Measurements from ENCODE around the gene AVEN. TPM values are rescaled to one million over a fixed set of nuclear protein-coding genes. Genes with fewer than 3 reads are reported as not detected.

AVEN gene
- total RNA-seq (1 to 10 TPM; 7.0 to 8.9 TPM), total RNA-seq (9.4 to 15.4 reads per million in 2 donors)

GRCh38 chr15:34038871-34039789, at the start of gene AVEN:
AVEN (minus strand) TSS chr15:34039204; CDS start chr15:34039046, 158 bp downstream.
- H3K27ac Mint-ChIP-seq, result peak within 1 kb of the TSS; percentile 86
- H3K4me1 Mint-ChIP-seq, result peaks cover 11% of the 10 kb centered on the region
- H3K9me3 ChIP-seq (ENCODE audit: control insufficient read depth, low read length, poor library complexity, severe bottlenecking), result no peaks in the 10 kb centered on the region
- DNase-seq (peak; percentile 32 to 52 (median 37)), ATAC-seq (peak; percentile 72)
- H3K36me3 Mint-ChIP-seq (ENCODE audit: low read depth), result no peaks in the 10 kb centered on the region
- H3K4me3 Mint-ChIP-seq, result peak within 1 kb of the TSS; percentile 92
- no peaks in the 10 kb centered on the region for H3K27me3 Mint-ChIP-seq

GRCh38 chr15:34085746-34086145, 46.7 kb upstream of the AVEN start:
- no peak for ATAC-seq
- no peak overlapping the region for H3K4me3 Mint-ChIP-seq
- DNase-seq, result no peak
- H3K27ac Mint-ChIP-seq, result peak overlapping the region; percentile 24
- H3K9me3 ChIP-seq (ENCODE audit: control insufficient read depth, low read length, poor library complexity, severe bottlenecking), result no peaks in the 10 kb centered on the region
- H3K36me3 Mint-ChIP-seq (ENCODE audit: low read depth), result peaks cover 6% of the 10 kb centered on the region
- peaks cover 5% of the 10 kb centered on the region for H3K4me1 Mint-ChIP-seq
- no peaks in the 10 kb centered on the region for H3K27me3 Mint-ChIP-seq

- Mint-ChIP-seq H3K4me3 (no peak overlapping the region), H3K27me3 (no peaks in the 10 kb centered on the region), H3K36me3 (ENCODE audit: low read depth) (peaks cover 6% of the 10 kb centered on the region), H3K4me1 (peaks cover 2% of the 10 kb centered on the region), H3K27ac (no peak overlapping the region)
- DNase-seq (no peak), ATAC-seq (no peak)
- H3K9me3 ChIP-seq (ENCODE audit: control insufficient read depth, low read length, poor library complexity, severe bottlenecking), result no peaks in the 10 kb centered on the region
These were observed 45.1 kb upstream of the AVEN start for GRCh38 chr15:34084086-34084485.

- no peak for ATAC-seq
- no peaks in the 10 kb centered on the region for H3K9me3 ChIP-seq (ENCODE audit: control insufficient read depth, low read length, poor library complexity, severe bottlenecking)
- Mint-ChIP-seq H3K36me3 (ENCODE audit: low read depth) (peaks cover 7% of the 10 kb centered on the region), H3K27me3 (no peaks in the 10 kb centered on the region), H3K4me3 (no peak overlapping the region), H3K27ac (no peak overlapping the region), H3K4me1 (no peaks in the 10 kb centered on the region)
- DNase-seq, result no peak
These were observed 40.9 kb upstream of the AVEN start for GRCh38 chr15:34079904-34080303.

GRCh38 chr15:34078900-34079299, 39.9 kb upstream of the AVEN start:
- no peaks in the 10 kb centered on the region for H3K4me1 Mint-ChIP-seq
- ATAC-seq, result no peak
- H3K27me3 Mint-ChIP-seq, result no peaks in the 10 kb centered on the region
- no peak for DNase-seq
- H3K27ac Mint-ChIP-seq, result no peak overlapping the region
- peaks cover 9% of the 10 kb centered on the region for H3K36me3 Mint-ChIP-seq (ENCODE audit: low read depth)
- no peaks in the 10 kb centered on the region for H3K9me3 ChIP-seq (ENCODE audit: control insufficient read depth, low read length, poor library complexity, severe bottlenecking)
- no peak overlapping the region for H3K4me3 Mint-ChIP-seq

GRCh38 chr15:34076785-34077184, 37.8 kb upstream of the AVEN start:
- DNase-seq (no peak), ATAC-seq (no peak)
- no peak overlapping the region for H3K4me3 Mint-ChIP-seq
- H3K9me3 ChIP-seq (ENCODE audit: control insufficient read depth, low read length, poor library complexity, severe bottlenecking), result no peaks in the 10 kb centered on the region
- no peaks in the 10 kb centered on the region for H3K4me1 Mint-ChIP-seq
- H3K36me3 Mint-ChIP-seq (ENCODE audit: low read depth), result peaks cover 9% of the 10 kb centered on the region
- no peak overlapping the region for H3K27ac Mint-ChIP-seq
- no peaks in the 10 kb centered on the region for H3K27me3 Mint-ChIP-seq

GRCh38 chr15:34070003-34070402, 31.0 kb upstream of the AVEN start:
- Mint-ChIP-seq H3K36me3 (ENCODE audit: low read depth) (peaks cover 2% of the 10 kb centered on the region), H3K4me3 (no peak overlapping the region), H3K4me1 (no peaks in the 10 kb centered on the region), H3K27ac (no peak overlapping the region), H3K27me3 (no peaks in the 10 kb centered on the region)
- no peak for DNase-seq
- H3K9me3 ChIP-seq (ENCODE audit: control insufficient read depth, low read length, poor library complexity, severe bottlenecking), result no peaks in the 10 kb centered on the region
- ATAC-seq, result no peak

GRCh38 chr15:34065941-34066340, 26.9 kb upstream of the AVEN start:
- Mint-ChIP-seq H3K27ac (no peak overlapping the region), H3K4me1 (peaks cover 4% of the 10 kb centered on the region), H3K4me3 (no peak overlapping the region)

GRCh38 chr15:34065261-34065660, 26.3 kb upstream of the AVEN start:
- ATAC-seq (no peak), DNase-seq (no peak)
- no peaks in the 10 kb centered on the region for H3K9me3 ChIP-seq (ENCODE audit: control insufficient read depth, low read length, poor library complexity, severe bottlenecking)
- Mint-ChIP-seq H3K36me3 (ENCODE audit: low read depth) (no peaks in the 10 kb centered on the region), H3K4me1 (peaks cover 4% of the 10 kb centered on the region), H3K4me3 (no peak overlapping the region), H3K27me3 (no peaks in the 10 kb centered on the region), H3K27ac (no peak overlapping the region)

More at GRCh38 chr15:34065941-34066340, 26.9 kb upstream of the AVEN start:
- H3K9me3 ChIP-seq (ENCODE audit: control insufficient read depth, low read length, poor library complexity, severe bottlenecking), result no peaks in the 10 kb centered on the region
- DNase-seq (no peak), ATAC-seq (no peak)
- Mint-ChIP-seq H3K27me3 (no peaks in the 10 kb centered on the region), H3K36me3 (ENCODE audit: low read depth) (no peaks in the 10 kb centered on the region)

GRCh38 chr15:34064438-34064837, 25.4 kb upstream of the AVEN start:
- no peaks in the 10 kb centered on the region for H3K9me3 ChIP-seq (ENCODE audit: control insufficient read depth, low read length, poor library complexity, severe bottlenecking)
- peaks cover 7% of the 10 kb centered on the region for H3K27me3 Mint-ChIP-seq
- H3K27ac Mint-ChIP-seq, result peak overlapping the region; percentile 51
- peaks cover 3% of the 10 kb centered on the region for H3K36me3 Mint-ChIP-seq (ENCODE audit: low read depth)
- H3K4me1 Mint-ChIP-seq, result peaks cover 4% of the 10 kb centered on the region
- no peak overlapping the region for H3K4me3 Mint-ChIP-seq
- ATAC-seq, result no peak
- DNase-seq, result no peak

GRCh38 chr15:34059946-34060345, 20.9 kb upstream of the AVEN start:
- DNase-seq (no peak), ATAC-seq (no peak)
- no peaks in the 10 kb centered on the region for H3K9me3 ChIP-seq (ENCODE audit: control insufficient read depth, low read length, poor library complexity, severe bottlenecking)
- peaks cover 7% of the 10 kb centered on the region for H3K27me3 Mint-ChIP-seq
- peaks cover 4% of the 10 kb centered on the region for H3K36me3 Mint-ChIP-seq (ENCODE audit: low read depth)
- H3K4me3 Mint-ChIP-seq, result no peak overlapping the region
- H3K27ac Mint-ChIP-seq, result peak overlapping the region; percentile 67
- peaks cover 4% of the 10 kb centered on the region for H3K4me1 Mint-ChIP-seq

GRCh38 chr15:34059476-34059875, 20.5 kb upstream of the AVEN start:
- DNase-seq, result no peak
- no peaks in the 10 kb centered on the region for H3K9me3 ChIP-seq (ENCODE audit: control insufficient read depth, low read length, poor library complexity, severe bottlenecking)
- no peak for ATAC-seq
- peak overlapping the region; percentile 67 for H3K27ac Mint-ChIP-seq
- H3K4me1 Mint-ChIP-seq, result peaks cover 4% of the 10 kb centered on the region
- H3K4me3 Mint-ChIP-seq, result no peak overlapping the region
- peaks cover 7% of the 10 kb centered on the region for H3K27me3 Mint-ChIP-seq
- H3K36me3 Mint-ChIP-seq (ENCODE audit: low read depth), result peaks cover 4% of the 10 kb centered on the region

- no peak for DNase-seq
- Mint-ChIP-seq H3K4me1 (peaks cover 2% of the 10 kb centered on the region), H3K36me3 (ENCODE audit: low read depth) (peaks cover 5% of the 10 kb centered on the region), H3K27ac (peak overlapping the region; percentile 37), H3K27me3 (peaks cover 7% of the 10 kb centered on the region), H3K4me3 (no peak overlapping the region)
- no peak for ATAC-seq
- H3K9me3 ChIP-seq (ENCODE audit: control insufficient read depth, low read length, poor library complexity, severe bottlenecking), result no peaks in the 10 kb centered on the region
These were observed 17.9 kb upstream of the AVEN start for GRCh38 chr15:34056911-34057310.
